HG03439 (cell line): Measurements from ENCODE around the gene SLC37A1.
"Not testable (repeated sequence)": the region's sequence is repeated elsewhere in the genome, so short reads cannot be mapped to it uniquely, and the experiment has no call there.

Experiments
- ATAC-seq: cut with Tn5 transposase; IDR thresholded peaks from one replicate; pipeline ENCODE4 v1.9.1; 2021; ENCODE audit warnings: mild to moderate bottlenecking, moderate library complexity; ENCODE audit not compliant: unreplicated experiment

The SLC37A1 gene

DNA sequence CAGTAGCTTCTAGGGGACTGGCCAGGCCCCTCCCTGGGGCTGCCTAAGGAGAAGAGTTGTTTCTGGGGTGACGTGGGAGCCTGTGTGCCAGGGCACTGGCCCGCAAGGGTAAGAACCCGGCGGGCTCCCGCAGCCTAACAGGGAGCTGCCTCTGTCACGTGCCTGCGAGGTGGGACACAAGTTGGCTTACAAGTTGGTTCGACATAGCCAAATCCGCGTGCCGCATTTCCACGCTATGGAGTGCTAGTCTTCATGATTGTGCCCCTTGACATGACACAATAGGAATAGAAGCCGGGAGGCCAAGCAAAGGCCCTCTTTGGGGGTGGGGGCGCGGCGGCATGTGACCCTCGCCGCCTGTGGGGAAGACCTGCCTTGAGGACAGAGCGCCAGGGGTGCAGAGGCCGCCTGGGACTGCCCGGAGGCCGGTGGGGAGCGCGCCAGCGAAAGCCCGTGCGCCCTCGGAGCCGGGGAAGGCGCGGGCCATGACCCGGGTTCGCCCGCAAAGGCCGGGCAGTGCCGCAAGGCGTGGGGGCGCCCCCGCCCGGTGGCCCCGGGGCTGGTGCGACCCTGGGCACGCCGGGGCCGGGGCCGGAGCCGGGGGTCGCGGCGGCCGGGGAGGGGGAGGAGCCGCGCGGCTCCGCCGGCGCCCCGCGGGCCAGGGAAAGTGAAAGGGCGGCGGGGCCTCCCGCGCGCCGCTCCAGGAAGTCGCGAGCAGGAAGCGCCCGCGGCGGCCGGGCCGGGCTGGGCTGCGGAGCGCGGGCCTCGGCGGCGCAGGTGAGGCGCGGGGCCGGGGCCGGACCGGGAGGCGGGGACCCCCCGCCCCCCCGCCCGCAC is at the start of gene SLC37A1:
SLC37A1 (plus strand) TSS at position 702 of the 834 bp plus-strand sequence. CDS start 4,603 bp downstream, outside the sequence.
- peak; percentile 44 for ATAC-seq

DNA sequence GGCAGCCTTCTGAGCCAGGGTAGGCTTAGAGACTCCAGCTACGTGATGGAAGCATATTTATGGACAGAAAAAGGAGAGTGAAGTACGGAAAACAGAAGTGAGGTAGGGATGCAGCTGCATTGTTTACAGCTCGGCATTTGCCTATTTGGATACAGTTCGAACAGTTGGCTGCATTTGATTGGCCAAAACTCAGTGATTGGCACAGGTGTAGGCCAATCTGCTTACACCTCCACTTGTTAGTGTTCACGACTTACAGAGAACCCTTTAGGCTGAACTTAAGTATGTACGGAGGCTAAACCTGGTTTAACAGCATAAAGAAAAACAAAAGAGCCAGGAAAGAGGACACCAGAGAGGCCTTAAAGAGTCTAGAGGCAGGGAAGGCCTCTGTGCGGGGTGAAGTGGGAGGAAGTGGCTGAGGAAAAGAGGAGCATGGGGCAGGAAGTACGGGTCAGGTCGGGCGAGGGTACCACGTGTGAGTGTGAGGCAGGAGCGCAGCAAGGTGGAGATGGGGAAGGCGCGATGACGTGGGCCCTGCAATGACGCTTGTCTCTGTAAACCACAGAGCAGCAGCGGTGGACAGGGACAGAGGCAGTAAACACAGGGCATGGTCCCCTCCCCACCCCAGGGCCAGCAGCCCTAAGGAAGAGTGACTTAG is 49.7 kb upstream of the SLC37A1 start:
- no peak for ATAC-seq

GRCh38 chr21:42465008-42465802 is 48.4 kb upstream of the SLC37A1 start:
- ATAC-seq: no peak

DNA sequence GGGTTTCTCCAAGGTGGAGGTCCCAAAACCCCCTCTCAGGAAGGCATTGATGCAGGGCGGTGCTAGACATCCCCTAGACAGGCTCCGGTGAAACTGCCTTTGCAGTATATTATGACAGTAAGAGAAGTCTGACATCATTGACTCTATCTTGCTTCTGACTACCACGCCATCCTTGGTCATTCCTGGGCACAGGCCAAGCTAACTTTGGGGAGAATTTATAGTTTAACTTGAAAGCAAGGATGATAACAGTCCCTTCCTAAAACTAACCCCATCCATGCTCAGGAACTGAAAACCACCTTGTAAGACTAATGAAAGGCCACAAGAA is 47.9 kb upstream of the SLC37A1 start:
- no peak for ATAC-seq

- ATAC-seq: no peak
These were observed 47.0 kb upstream of the SLC37A1 start for GRCh38 chr21:42466700-42467099.

- ATAC-seq: no peak
These were observed 46.3 kb upstream of the SLC37A1 start for GRCh38 chr21:42467140-42467983.

DNA sequence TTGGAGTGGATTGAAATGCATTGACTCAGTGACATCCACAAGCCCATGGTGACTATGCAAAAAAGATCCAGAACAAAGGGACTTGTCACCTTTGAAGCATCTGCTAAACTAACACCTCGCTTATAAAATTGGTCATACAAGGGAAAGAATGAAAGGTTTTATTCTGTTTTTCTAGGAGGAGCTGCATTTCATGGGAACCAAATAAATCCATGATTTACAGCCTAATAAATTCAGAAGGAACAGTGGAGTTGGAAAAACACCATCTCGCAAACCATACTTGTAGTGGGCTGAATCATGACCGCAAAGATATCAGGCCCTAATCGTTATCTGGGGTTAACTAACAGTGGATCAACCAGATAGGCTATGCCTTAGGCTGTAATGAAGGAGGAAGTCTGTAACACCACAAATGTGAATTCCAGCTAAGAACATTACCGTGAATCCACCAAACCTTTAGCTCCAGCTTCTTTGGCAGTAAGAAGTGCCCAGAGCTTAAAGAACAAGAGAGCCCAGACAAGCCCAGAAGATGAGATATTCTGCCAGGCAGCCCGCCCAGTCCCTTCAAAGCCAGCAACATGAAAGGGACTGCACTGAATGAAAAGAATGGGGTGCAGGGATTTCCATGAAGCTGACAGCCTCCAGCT is 45.0 kb upstream of the SLC37A1 start:
- ATAC-seq: no peak

DNA sequence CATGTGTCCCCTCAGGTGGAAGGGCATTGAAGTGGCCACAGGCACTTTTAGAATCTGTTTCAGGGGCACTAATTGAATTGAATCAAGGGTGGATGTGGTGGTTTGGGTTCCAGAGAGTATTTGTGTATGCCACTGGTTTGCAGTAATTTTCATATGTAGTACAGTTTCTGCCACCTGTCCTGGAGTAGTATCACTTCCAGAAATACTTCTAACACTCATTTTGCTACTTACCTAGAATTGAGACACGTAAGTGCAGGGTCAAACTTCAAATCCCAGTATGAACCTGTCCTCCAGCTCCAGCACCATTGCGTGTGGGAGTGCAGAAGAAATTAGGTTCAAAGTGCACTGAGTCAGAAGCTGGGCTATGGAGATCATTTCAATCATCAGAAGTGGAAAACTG is 44.4 kb upstream of the SLC37A1 start:
- ATAC-seq: peak; percentile 43

GRCh38 chr21:42469726-42470125 is 43.9 kb upstream of the SLC37A1 start:
- ATAC-seq: not testable (repeated sequence)

GRCh38 chr21:42471206-42471605 is 42.4 kb upstream of the SLC37A1 start:
- no peak for ATAC-seq

GRCh38 chr21:42471716-42472330 is 41.8 kb upstream of the SLC37A1 start:
- no peak for ATAC-seq

DNA sequence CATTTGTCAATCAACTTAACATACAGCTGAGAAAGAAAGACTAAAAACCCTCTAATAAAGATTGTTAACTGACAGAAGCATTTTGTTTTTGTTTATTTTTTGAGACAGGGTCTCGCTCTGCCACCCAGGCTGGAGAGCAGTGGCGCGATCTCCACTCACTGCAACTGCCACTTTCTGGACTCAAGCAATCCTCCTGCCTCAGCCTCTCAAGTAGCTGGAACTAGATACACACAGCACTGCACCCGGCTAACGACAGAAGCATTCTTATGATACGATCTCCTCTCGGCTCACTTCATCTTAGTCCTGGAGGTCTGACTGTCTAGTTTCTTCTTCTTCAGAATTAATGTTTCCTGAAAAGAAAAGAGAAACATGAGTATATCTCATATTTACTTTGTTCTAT is 41.1 kb upstream of the SLC37A1 start:
- ATAC-seq: no peak

- ATAC-seq: no peak
These were observed 40.1 kb upstream of the SLC37A1 start for GRCh38 chr21:42473498-42474042.

GRCh38 chr21:42474043-42474831 is 39.4 kb upstream of the SLC37A1 start:
- ATAC-seq: no peak

DNA sequence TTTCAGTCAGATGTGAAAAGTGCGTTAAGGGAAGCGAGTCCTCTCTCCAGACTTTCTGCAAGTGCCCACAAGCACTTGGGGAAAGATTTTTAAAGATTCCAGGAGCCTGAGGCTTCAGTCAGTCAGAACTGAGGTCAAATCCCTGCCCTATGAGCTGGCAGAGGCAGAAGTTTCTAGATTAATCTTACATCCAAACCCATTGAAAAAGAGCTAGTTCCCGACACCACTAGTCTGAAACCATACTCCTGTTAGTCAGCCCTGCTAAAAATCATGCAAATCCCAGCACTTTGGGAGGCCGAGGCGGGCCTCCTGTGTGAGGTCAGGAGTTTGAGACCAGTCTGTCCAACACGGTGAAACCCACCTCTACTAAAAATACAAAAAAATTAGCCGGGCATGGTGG is 38.6 kb upstream of the SLC37A1 start:
- ATAC-seq: no peak

GRCh38 chr21:42475526-42476387 is 37.9 kb upstream of the SLC37A1 start:
- no peak for ATAC-seq

DNA sequence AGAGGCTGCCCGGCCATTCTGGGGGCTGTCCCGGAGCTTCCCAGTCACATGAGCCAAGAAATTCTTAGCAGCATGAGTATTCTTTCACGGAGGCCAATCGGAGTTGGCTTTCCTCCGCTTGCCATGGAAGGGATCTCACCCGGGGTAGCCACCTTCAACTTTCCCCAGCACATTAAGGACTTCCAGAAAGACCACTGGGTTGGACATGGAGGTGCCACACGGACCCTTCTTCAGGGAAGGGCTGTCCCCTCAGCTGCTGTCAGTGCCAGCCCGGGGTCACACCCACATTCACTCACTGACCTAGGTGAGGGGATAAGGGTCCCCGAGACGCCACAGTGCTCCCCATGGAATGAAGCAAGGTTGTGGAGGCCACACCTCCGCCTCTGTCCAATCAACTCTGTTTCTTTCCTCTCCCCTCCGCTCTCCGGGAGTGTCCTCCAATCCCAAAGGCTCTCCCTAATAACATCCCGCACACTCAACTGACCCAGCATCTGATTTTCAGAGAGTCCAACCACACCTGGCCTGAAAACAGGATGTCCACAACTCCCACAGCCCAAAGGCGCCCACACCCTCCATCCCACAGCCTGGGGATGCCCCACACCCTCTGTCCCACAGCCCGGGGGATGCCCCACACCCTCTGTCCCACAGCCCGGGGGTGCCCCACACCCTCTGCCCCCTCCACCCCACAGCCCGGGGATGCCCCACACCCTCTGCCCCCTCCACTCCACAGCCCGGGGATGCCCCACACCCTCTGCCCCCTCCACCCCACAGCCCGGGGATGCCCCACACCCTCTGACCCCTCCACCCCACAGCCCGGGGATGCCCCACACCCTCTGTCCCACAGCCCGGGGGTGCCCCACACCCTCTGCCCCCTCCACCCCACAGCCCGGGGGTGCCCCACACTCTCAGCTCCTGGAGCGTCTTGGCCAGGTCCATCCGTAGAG is 37.0 kb upstream of the SLC37A1 start:
- no peak for ATAC-seq
